ENCODE data around the gene FOXP1.

FOXP1 gene

DNA sequence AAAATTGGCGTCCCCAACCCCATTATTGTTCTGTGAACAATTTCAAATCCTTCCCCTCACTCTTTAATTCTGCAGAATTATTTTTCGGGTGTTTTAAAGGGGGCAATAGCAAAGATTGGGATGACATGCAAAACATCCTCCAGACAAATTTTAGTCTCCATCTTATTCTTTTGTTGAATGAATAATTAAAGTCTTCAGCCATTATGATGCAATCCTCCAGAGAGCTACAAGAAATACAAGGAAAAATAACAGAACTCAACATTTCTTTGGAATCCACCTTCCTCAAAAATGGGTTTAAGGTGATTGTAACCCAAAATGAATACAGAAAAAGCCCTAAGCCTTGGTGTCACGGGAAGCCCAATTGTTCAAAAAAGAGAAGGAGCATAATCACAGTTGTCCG lies 49.9 kb downstream of the FOXP1 start:
- Histone ChIP-seq H3K9me3 (ENCODE audit: control insufficient read depth, insufficient read depth, low read length) (no peaks in the 10 kb centered on the region), H3K4me1 (ENCODE audit: control insufficient read depth, low read length) (peaks cover 62% of the 10 kb centered on the region), H3K27me3 (ENCODE audit: control insufficient read depth, low read length) (no peaks in the 10 kb centered on the region), H3K27ac (ENCODE audit: low read depth, low read length) (no peak overlapping the region), H3K4me3 (ENCODE audit: low read length) (no peak overlapping the region), H3F3A (ENCODE audit: control insufficient read depth, insufficient read depth) (no peaks in the 10 kb centered on the region), H3K79me2 (ENCODE audit: control insufficient read depth, low read length) (peaks cover 98% of the 10 kb centered on the region), H3K9me2 (replicated peaks; ENCODE audit: control insufficient read depth, low read length) (no peaks in the 10 kb centered on the region), H4K20me1 (ENCODE audit: control insufficient read depth, insufficient read depth, low read depth, low read length) (no peaks in the 10 kb centered on the region), H3K4me2 (ENCODE audit: low read length) (no peak overlapping the region), H3K36me3 (ENCODE audit: control insufficient read depth, low read length) (peaks cover 46% of the 10 kb centered on the region)
- TF ChIP-seq, protein P1, sequence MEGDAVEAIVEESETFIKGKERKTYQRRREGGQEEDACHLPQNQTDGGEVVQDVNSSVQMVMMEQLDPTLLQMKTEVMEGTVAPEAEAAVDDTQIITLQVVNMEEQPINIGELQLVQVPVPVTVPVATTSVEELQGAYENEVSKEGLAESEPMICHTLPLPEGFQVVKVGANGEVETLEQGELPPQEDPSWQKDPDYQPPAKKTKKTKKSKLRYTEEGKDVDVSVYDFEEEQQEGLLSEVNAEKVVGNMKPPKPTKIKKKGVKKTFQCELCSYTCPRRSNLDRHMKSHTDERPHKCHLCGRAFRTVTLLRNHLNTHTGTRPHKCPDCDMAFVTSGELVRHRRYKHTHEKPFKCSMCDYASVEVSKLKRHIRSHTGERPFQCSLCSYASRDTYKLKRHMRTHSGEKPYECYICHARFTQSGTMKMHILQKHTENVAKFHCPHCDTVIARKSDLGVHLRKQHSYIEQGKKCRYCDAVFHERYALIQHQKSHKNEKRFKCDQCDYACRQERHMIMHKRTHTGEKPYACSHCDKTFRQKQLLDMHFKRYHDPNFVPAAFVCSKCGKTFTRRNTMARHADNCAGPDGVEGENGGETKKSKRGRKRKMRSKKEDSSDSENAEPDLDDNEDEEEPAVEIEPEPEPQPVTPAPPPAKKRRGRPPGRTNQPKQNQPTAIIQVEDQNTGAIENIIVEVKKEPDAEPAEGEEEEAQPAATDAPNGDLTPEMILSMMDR (IDR thresholded peaks at IDR 0.05; ENCODE audit: low read depth, low read length, poor library complexity, severe bottlenecking), result no peak
- TF ChIP-seq EZH2phosphoT487 (IDR thresholded peaks at IDR 0.05; ENCODE audit: borderline replicate concordance, low read length), result no peak

DNA sequence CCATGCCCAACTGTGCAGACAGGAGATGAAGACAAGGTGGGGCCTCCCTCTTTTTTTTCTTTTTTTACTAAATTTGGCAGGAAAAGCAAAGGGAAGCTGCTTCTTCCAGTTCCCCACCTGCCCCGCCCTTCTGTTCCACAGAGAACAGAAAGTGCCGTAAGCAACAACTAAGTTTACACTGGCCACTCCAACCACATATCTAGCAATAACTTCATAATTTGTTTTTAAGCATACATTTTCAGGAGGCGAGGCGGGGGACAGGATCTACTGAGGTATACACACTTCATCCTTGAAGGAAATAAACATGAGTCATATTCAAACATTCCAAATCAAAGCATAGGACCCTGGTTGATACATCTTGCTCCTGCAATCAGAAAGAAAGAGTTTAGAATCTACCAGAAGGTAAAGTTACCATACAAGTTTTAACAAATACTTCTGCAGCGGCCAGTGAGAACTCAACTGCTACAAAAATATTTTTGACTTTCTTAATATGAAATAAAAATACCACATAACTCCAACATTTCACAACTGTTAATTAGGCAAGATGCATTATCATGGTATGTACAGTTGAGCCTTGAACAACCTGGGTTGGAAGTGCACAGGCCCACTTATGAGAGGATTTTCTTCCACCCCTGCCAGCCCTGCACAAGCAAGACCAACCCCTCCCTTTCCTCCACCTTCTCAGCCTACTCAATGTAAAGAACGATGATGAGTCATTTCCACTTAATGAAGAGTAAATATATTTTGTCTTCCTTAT lies 50.7 kb downstream of the FOXP1 start:
- Histone ChIP-seq H3F3A (ENCODE audit: control insufficient read depth, insufficient read depth) (no peaks in the 10 kb centered on the region), H3K79me2 (ENCODE audit: control insufficient read depth, low read length) (peaks cover 98% of the 10 kb centered on the region), H3K4me2 (ENCODE audit: low read length) (no peak overlapping the region), H3K4me1 (ENCODE audit: control insufficient read depth, low read length) (peaks cover 69% of the 10 kb centered on the region), H3K4me3 (ENCODE audit: low read length) (no peak overlapping the region), H3K9me2 (replicated peaks; ENCODE audit: control insufficient read depth, low read length) (no peaks in the 10 kb centered on the region), H4K20me1 (ENCODE audit: control insufficient read depth, insufficient read depth, low read depth, low read length) (peaks cover 3% of the 10 kb centered on the region; the same call in 1 of the 2 replicates), H3K9me3 (ENCODE audit: control insufficient read depth, insufficient read depth, low read length) (no peaks in the 10 kb centered on the region), H3K27me3 (ENCODE audit: control insufficient read depth, low read length) (no peaks in the 10 kb centered on the region), H3K36me3 (ENCODE audit: control insufficient read depth, low read length) (peaks cover 51% of the 10 kb centered on the region), H3K27ac (ENCODE audit: low read depth, low read length) (no peak overlapping the region)
- TF ChIP-seq, protein P1 (IDR thresholded peaks at IDR 0.05; ENCODE audit: low read depth, low read length, poor library complexity, severe bottlenecking), result no peak
- no peak for TF ChIP-seq EZH2phosphoT487 (IDR thresholded peaks at IDR 0.05; ENCODE audit: borderline replicate concordance, low read length)

DNA sequence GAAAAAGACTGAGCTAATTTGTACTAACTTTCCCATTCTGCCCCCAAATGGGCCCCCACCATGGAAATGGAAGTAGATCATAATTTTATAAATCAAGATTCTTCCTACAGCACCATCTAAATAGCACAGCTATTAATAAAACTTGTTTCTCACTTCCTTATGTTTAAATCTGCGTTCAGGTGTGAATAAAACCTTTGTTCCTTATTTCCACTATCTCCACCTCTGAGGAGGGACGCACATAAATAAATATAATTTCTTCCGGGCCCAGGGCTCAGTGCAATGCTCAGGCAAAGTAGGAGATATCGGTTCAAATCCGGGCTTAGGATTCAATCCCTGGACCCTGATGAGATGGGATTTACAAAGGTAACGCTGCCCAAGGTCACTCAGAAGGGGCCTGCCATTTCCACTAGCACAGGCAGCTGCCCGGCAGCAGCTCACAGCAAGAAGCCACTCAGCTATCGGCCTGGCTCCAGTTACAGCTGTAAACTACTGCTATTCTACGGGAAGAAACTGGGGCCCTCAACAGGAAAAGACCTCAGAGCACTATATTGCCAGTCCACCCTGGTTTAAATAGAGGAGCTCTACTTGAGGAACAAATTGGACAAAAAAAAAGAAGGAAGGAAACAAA lies 52.5 kb downstream of the FOXP1 start:
- H3K27ac ChIP-seq (ENCODE audit: low read depth, low read length), result peak overlapping the region; percentile 56
- H3K4me3 ChIP-seq (ENCODE audit: low read length), result peak overlapping the region; percentile 40
- no peaks in the 10 kb centered on the region for H3K27me3 ChIP-seq (ENCODE audit: control insufficient read depth, low read length)
- peaks cover 3% of the 10 kb centered on the region; the same call in 1 of the 2 replicates for H4K20me1 ChIP-seq (ENCODE audit: control insufficient read depth, insufficient read depth, low read depth, low read length)
- H3K4me1 ChIP-seq (ENCODE audit: control insufficient read depth, low read length), result peaks cover 81% of the 10 kb centered on the region
- H3K9me3 ChIP-seq (ENCODE audit: control insufficient read depth, insufficient read depth, low read length), result no peaks in the 10 kb centered on the region
- peak overlapping the region; percentile 58 for H3K4me2 ChIP-seq (ENCODE audit: low read length)
- no peaks in the 10 kb centered on the region for H3K9me2 ChIP-seq (replicated peaks; ENCODE audit: control insufficient read depth, low read length)
- peaks cover 50% of the 10 kb centered on the region for H3K36me3 ChIP-seq (ENCODE audit: control insufficient read depth, low read length)
- no peaks in the 10 kb centered on the region for H3F3A ChIP-seq (ENCODE audit: control insufficient read depth, insufficient read depth)
- TF ChIP-seq, protein P1 (IDR thresholded peaks at IDR 0.05; ENCODE audit: low read depth, low read length, poor library complexity, severe bottlenecking), result no peak
- TF ChIP-seq EZH2phosphoT487 (IDR thresholded peaks at IDR 0.05; ENCODE audit: borderline replicate concordance, low read length), result no peak
- peaks cover 97% of the 10 kb centered on the region for H3K79me2 ChIP-seq (ENCODE audit: control insufficient read depth, low read length)
